Neural progenitor cell (in vitro differentiated cells): ENCODE measurements around the gene RIPK3.

Experiments used
- CTCF ChIP-seq: fragments of 200-600 bp; sonication (generic); IDR thresholded peaks from 2 replicates; pipeline ENCODE4 v1.5.1; 2017; ENCODE audit warnings: antibody characterized with exemption, mild to moderate bottlenecking
- EZH2 ChIP-seq: fragments of 200-600 bp; sonication (generic); IDR thresholded peaks from 2 replicates; pipeline ENCODE4 v1.6.1; 2017; ENCODE audit warnings: antibody characterized with exemption, mild to moderate bottlenecking, moderate library complexity
- EZH2phosphoT487 ChIP-seq: fragments of 200-600 bp; sonication (generic); IDR thresholded peaks from 2 replicates; pipeline ENCODE4 v1.6.1; 2017; ENCODE audit warnings: antibody characterized with exemption

DNA sequence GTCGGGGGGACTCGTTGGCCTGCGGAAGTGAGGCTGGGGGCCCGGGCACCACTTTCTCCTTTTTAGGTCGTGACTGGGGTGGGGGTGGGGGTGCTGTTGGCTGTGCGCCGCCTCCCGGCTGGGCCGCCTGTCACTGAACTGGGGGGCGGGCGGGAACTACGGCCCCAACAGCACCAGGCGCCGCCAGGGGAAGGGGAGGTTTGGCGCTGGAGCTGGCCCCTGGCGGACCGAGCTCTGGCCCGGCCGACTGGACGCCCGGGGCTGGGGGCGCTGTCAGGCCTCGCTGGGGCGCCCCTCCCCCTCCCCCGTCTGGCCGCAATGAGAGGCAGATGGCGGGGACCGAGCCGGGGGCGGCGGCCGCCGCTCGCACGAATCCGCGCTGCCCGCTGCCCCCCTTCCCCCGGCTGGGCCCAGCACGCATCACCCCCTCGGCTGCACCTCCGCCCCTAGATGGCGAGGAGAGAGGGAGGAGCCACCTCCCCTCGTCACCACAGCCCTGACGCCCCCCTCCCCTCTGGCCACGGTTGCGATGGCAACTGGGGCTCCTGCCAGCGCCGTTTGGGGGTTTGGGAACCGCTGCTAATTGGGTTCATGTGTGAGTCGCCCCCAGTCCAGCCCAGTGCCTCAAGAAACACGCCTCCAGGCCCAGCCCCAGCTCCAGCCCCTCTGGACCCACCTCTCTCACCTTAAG lies 28.9 kb upstream of the RIPK3 start:
- TF ChIP-seq CTCF (peak; percentile 31), EZH2 (no peak), EZH2phosphoT487 (no peak)
